KMS-11 (cell line): Measurements from ENCODE around the gene SFR1.
A peak's percentile ranks its signal among the peaks of the same experiment; 100 is the strongest.

Experiments used
- H2AFZ ChIP-seq: fragments of 200-600 bp; sonication (generic); 2 replicates; pipeline ENCODE4 v1.6.1; 2016; ENCODE audit warnings: antibody characterized with exemption, mixed run types, low read depth
- H3K27ac ChIP-seq: fragments of 200-600 bp; sonication (generic); 2 replicates; pipeline ENCODE4 v1.6.1; 2016; ENCODE audit warnings: mild to moderate bottlenecking, mixed run types
- H3K27me3 ChIP-seq: fragments of 200-600 bp; sonication (generic); 2 replicates; pipeline ENCODE4 v1.6.1; 2017; ENCODE audit warnings: mild to moderate bottlenecking, low read depth, mixed run types, moderate library complexity; ENCODE audit not compliant: insufficient read depth
- H3K36me3 ChIP-seq: fragments of 200-600 bp; sonication (generic); 2 replicates; pipeline ENCODE4 v1.6.1; 2017; ENCODE audit warnings: mild to moderate bottlenecking, mixed run types; ENCODE audit not compliant: insufficient read depth
- H3K4me1 ChIP-seq: fragments of 200-600 bp; sonication (generic); 2 replicates; pipeline ENCODE4 v1.6.1; 2016; ENCODE audit warnings: mild to moderate bottlenecking, low read depth, mixed run types; ENCODE audit not compliant: poor library complexity, severe bottlenecking
- H3K4me2 ChIP-seq: fragments of 200-600 bp; sonication (generic); 2 replicates; pipeline ENCODE4 v1.7.0; 2016; ENCODE audit warnings: mild to moderate bottlenecking, mixed run types
- H3K4me3 ChIP-seq: fragments of 200-600 bp; sonication (generic); IDR thresholded peaks from 2 replicates; pipeline ENCODE4 v1.6.1; 2017; ENCODE audit warnings: low read depth, low read length, mixed read lengths; ENCODE audit not compliant: insufficient read depth
- H3K79me2 ChIP-seq: fragments of 200-600 bp; sonication (generic); 2 replicates; pipeline ENCODE4 v1.6.1; 2016; ENCODE audit warnings: low read depth, mixed run types; ENCODE audit not compliant: insufficient read depth
- H3K9ac ChIP-seq: fragments of 200-600 bp; sonication (generic); 2 replicates; pipeline ENCODE4 v1.6.1; 2016; ENCODE audit warnings: mild to moderate bottlenecking, mixed run types
- H4K20me1 ChIP-seq: fragments of 200-600 bp; sonication (generic); 2 replicates; pipeline ENCODE4 v1.6.1; 2016; ENCODE audit warnings: mild to moderate bottlenecking, mixed run types; ENCODE audit not compliant: insufficient read depth
- CTCF ChIP-seq: fragments of 200-600 bp; sonication (generic); conservative IDR thresholded peaks from 2 replicates; pipeline ENCODE4 v1.6.1; 2017; ENCODE audit warnings: low read depth, mild to moderate bottlenecking, antibody characterized with exemption, low read length, moderate library complexity, mixed read lengths

The SFR1 gene, protein sequence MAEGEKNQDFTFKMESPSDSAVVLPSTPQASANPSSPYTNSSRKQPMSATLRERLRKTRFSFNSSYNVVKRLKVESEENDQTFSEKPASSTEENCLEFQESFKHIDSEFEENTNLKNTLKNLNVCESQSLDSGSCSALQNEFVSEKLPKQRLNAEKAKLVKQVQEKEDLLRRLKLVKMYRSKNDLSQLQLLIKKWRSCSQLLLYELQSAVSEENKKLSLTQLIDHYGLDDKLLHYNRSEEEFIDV

GRCh38 chr10:104121485-104122224, at the start of gene SFR1:
Gene SFR1 (plus strand): TSS chr10:104122171. CDS start chr10:104122184, 13 bp downstream.
- peak within 1 kb of the TSS; percentile 26 for H3K4me3 ChIP-seq
- TF ChIP-seq CTCF, result peak; percentile 78
- H3K27ac ChIP-seq, result peak within 1 kb of the TSS; percentile 100
- peak within 1 kb of the TSS; percentile 81 for H3K4me2 ChIP-seq
- H3K27me3 ChIP-seq, result no peaks in the 10 kb centered on the region
- H2AFZ ChIP-seq, result peak within 1 kb of the TSS; percentile 72
- no peaks in the 10 kb centered on the region for H3K79me2 ChIP-seq
- H3K9ac ChIP-seq, result peak within 1 kb of the TSS; percentile 98
- peaks cover 35% of the 10 kb centered on the region for H3K4me1 ChIP-seq
- H4K20me1 ChIP-seq, result no peaks in the 10 kb centered on the region
- no peaks in the 10 kb centered on the region for H3K36me3 ChIP-seq

DNA sequence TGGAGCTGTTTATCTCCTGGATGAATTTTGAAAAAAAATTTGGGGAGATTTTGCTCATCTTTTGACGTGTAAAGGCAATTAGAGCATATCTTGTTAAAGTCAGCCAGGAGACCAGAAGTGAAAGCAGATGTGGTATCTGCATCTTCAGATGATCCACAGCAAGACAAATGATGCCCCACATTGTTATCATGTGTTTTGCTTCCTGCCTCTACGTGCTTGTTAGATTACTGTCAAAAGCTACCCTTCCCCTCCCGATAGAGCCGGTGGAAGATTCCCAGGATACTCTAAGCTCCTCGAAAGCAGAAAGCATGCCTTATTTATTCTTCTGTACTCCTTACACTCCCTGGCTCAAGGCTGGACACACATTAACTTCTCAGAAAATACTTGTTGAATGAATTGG, 49.2 kb upstream of the SFR1 start:
- no peak overlapping the region for H3K4me2 ChIP-seq
- H3K9ac ChIP-seq, result no peak overlapping the region
- no peak overlapping the region for H3K27ac ChIP-seq
- no peak overlapping the region for H2AFZ ChIP-seq
- H3K36me3 ChIP-seq, result no peaks in the 10 kb centered on the region
- no peaks in the 10 kb centered on the region for H3K4me1 ChIP-seq
- no peak for TF ChIP-seq CTCF
- no peaks in the 10 kb centered on the region for H3K79me2 ChIP-seq
- H3K27me3 ChIP-seq, result no peaks in the 10 kb centered on the region
- no peaks in the 10 kb centered on the region for H4K20me1 ChIP-seq
- H3K4me3 ChIP-seq, result no peak overlapping the region

- Histone ChIP-seq H4K20me1 (no peaks in the 10 kb centered on the region), H3K9ac (no peak overlapping the region), H3K4me3 (no peak overlapping the region), H3K27me3 (no peaks in the 10 kb centered on the region), H3K4me1 (no peaks in the 10 kb centered on the region), H2AFZ (no peak overlapping the region), H3K4me2 (no peak overlapping the region), H3K36me3 (no peaks in the 10 kb centered on the region), H3K27ac (no peak overlapping the region), H3K79me2 (no peaks in the 10 kb centered on the region)
- TF ChIP-seq CTCF, result no peak
Measured at GRCh38 chr10:104074505-104074904, 47.5 kb upstream of the SFR1 start.

DNA sequence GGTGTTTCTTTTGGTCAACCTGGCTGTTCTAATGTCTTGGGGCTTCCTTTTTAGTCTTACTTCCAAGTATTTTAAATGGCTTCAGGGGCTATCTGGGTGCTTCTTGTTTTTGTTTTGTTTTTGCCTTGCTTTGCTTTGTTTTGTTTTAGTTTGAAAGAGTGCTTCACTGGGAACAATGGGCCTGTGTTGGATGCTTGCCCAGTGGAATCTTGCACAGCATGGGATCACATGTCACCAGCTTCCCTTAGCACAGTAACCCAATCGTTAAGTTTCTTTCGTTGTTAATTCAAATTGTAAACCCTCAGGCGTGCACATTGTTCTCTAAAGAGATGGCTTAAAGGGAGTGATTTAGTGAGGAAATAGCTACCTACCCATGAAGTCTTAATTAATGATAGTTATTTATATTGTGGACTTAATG, 45.2 kb upstream of the SFR1 start:
- no peaks in the 10 kb centered on the region for H4K20me1 ChIP-seq
- no peaks in the 10 kb centered on the region for H3K79me2 ChIP-seq
- no peaks in the 10 kb centered on the region for H3K4me1 ChIP-seq
- TF ChIP-seq CTCF, result no peak
- H3K36me3 ChIP-seq, result no peaks in the 10 kb centered on the region
- H3K4me2 ChIP-seq, result no peak overlapping the region
- no peak overlapping the region for H3K27ac ChIP-seq
- no peak overlapping the region for H2AFZ ChIP-seq
- no peaks in the 10 kb centered on the region for H3K27me3 ChIP-seq
- no peak overlapping the region for H3K9ac ChIP-seq
- H3K4me3 ChIP-seq, result no peak overlapping the region
